ENCODE results near the gene NEUROD1. TPM values are rescaled to one million over a fixed set of nuclear protein-coding genes. Genes with fewer than 3 reads are reported as not detected.
"Not testable (repeated sequence)": the region's sequence is repeated elsewhere in the genome, so short reads cannot be mapped to it uniquely, and the experiment has no call there.

NEUROD1 gene
- total RNA-seq: not detected in 2 replicates

DNA sequence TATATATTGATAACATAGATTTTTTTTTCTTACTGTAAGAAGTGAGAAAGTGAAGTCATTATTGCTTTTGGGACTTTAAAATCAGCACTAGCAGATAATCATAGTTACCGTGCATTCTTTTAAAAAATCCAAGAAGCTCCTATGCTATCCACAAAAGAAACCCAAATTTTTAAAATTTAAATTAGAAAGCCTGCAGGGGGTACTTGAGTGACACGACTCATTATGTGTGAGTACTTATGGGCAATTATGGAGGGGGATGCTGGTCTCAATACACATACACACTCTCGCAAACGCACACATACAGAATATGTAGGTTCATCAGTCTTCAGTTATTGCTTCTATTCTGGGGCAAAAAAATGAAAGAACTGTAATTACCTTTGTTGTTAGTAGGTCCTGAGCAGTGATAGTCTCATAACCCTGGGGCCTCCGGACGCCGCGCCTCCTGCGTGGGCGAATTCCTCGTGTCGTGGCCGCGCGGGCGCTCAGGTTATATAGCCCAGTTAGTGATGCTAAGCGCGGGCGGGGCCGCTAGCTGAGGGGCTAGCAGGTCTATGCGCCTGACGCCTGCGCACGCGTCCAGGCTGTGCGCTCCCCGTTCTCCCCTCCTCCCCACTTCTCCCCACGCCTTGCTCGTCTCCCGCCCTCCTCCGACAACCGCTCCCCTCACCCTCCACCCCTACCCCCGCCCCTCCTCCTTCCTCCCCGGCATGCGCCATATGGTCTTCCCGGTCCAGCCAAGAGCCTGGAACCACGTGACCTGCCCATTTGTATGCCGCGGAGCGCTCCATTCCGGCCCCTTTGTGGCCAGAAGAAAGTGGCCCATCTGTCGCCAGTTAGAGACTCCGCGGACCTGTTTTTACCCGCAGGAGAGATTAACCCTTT, at the start of gene NEUROD1:
NEUROD1 (minus strand) TSS at position 463 of the 882 bp plus-strand sequence. CDS start 1,657 bp downstream, outside the sequence.
- H3K36me3 Mint-ChIP-seq (ENCODE audit: low read depth): peaks cover 11% of the 10 kb centered on the region
- intact Hi-C loops (cut with micrococcal nuclease): no loop called here
- no peak within 1 kb of the TSS for H3K27ac Mint-ChIP-seq
- peak within 1 kb of the TSS; percentile 53 for H3K4me3 Mint-ChIP-seq (ENCODE audit: low read depth)
- peaks cover 80% of the 10 kb centered on the region for H3K27me3 Mint-ChIP-seq (ENCODE audit: low read depth)
- peaks cover 14% of the 10 kb centered on the region for H3K9me3 Mint-ChIP-seq
- DNase-seq (ENCODE audit: low spot score): no peak
- H3K4me1 Mint-ChIP-seq (ENCODE audit: low read depth): peaks cover 29% of the 10 kb centered on the region

DNA sequence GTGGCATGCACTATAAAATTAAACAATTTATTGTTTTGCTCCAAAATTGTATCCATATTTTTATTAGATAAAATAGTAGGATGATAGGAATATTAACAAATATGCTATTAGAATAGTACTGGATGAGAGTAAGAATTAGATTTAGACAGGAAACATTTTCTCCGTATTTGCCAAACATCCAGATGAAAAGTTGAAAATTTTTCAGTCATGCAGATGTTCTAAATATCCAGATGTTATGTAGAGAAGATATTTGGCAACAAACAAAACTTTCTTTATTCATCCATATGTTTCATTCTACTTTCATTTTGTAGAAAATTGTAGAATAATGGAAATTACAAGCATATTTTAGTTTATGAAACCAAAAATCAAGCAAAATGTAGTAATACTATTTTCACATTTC, 45.2 kb upstream of the NEUROD1 start:
- Mint-ChIP-seq H3K27me3 (ENCODE audit: low read depth) (peaks cover 29% of the 10 kb centered on the region), H3K4me3 (ENCODE audit: low read depth) (no peak overlapping the region), H3K4me1 (ENCODE audit: low read depth) (no peaks in the 10 kb centered on the region), H3K27ac (no peak overlapping the region), H3K9me3 (no peaks in the 10 kb centered on the region), H3K36me3 (ENCODE audit: low read depth) (no peaks in the 10 kb centered on the region)
- intact Hi-C loops (cut with micrococcal nuclease): no loop called here
- DNase-seq (ENCODE audit: low spot score): no peak

- H3K27ac Mint-ChIP-seq: no peak overlapping the region
- no peak for DNase-seq (ENCODE audit: low spot score)
- no peak overlapping the region for H3K4me3 Mint-ChIP-seq (ENCODE audit: low read depth)
- H3K9me3 Mint-ChIP-seq: no peaks in the 10 kb centered on the region
- no peaks in the 10 kb centered on the region for H3K36me3 Mint-ChIP-seq (ENCODE audit: low read depth)
- H3K27me3 Mint-ChIP-seq (ENCODE audit: low read depth): peaks cover 29% of the 10 kb centered on the region
- intact Hi-C loops (cut with micrococcal nuclease): no loop called here
- no peaks in the 10 kb centered on the region for H3K4me1 Mint-ChIP-seq (ENCODE audit: low read depth)
Observed at GRCh38 chr2:181724662-181725061, 44.3 kb upstream of the NEUROD1 start.

GRCh38 chr2:181723731-181724130, 43.4 kb upstream of the NEUROD1 start:
- no peak overlapping the region for H3K27ac Mint-ChIP-seq
- no peaks in the 10 kb centered on the region for H3K9me3 Mint-ChIP-seq
- no peak for DNase-seq (ENCODE audit: low spot score)
- H3K4me3 Mint-ChIP-seq (ENCODE audit: low read depth): no peak overlapping the region
- H3K36me3 Mint-ChIP-seq (ENCODE audit: low read depth): no peaks in the 10 kb centered on the region
- peaks cover 32% of the 10 kb centered on the region for H3K27me3 Mint-ChIP-seq (ENCODE audit: low read depth)
- intact Hi-C loops (cut with micrococcal nuclease): no loop called here
- no peaks in the 10 kb centered on the region for H3K4me1 Mint-ChIP-seq (ENCODE audit: low read depth)

GRCh38 chr2:181715033-181715630, 34.8 kb upstream of the NEUROD1 start:
- intact Hi-C loops (cut with micrococcal nuclease): loop anchor here (1.0 to 10.0 kb wide), 5 partner anchors 140 to 1593 kb away; no protein-coding TSS in a partner anchor
- no peaks in the 10 kb centered on the region for H3K36me3 Mint-ChIP-seq (ENCODE audit: low read depth)
- H3K9me3 Mint-ChIP-seq: no peaks in the 10 kb centered on the region
- peaks cover 10% of the 10 kb centered on the region for H3K27me3 Mint-ChIP-seq (ENCODE audit: low read depth)
- peaks cover 4% of the 10 kb centered on the region for H3K4me1 Mint-ChIP-seq (ENCODE audit: low read depth)
- H3K27ac Mint-ChIP-seq: no peak overlapping the region
- no peak overlapping the region for H3K4me3 Mint-ChIP-seq (ENCODE audit: low read depth)
- DNase-seq (ENCODE audit: low spot score): peak; percentile 54

DNA sequence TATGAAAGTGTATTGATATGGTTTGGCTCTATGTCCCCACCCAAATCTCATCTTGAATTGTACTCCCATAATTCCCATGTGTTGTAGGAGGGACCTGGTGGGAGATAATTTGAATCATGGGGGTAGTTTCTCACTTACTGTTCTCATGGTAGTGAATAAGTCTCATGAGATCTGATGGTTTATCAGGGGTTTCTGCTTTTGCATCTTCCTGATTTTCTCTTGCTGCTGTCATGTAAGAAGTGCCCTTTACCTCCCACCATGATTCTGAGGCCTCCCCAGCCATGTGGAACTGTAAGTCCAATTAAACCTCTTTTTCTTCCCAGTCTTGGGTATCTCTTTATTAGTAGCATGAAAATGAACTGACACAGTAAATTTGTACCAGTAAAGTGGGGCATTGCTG, 30.7 kb upstream of the NEUROD1 start:
- intact Hi-C loops (cut with micrococcal nuclease): loop anchor here (10.0 kb wide), 2 partner anchors 136 to 246 kb away; no protein-coding TSS in a partner anchor
- DNase-seq (ENCODE audit: low spot score); H3K27ac Mint-ChIP-seq; H3K4me3 Mint-ChIP-seq (ENCODE audit: low read depth); H3K36me3 Mint-ChIP-seq (ENCODE audit: low read depth); H3K9me3 Mint-ChIP-seq; H3K4me1 Mint-ChIP-seq (ENCODE audit: low read depth); H3K27me3 Mint-ChIP-seq (ENCODE audit: low read depth): not testable (repeated sequence)

DNA sequence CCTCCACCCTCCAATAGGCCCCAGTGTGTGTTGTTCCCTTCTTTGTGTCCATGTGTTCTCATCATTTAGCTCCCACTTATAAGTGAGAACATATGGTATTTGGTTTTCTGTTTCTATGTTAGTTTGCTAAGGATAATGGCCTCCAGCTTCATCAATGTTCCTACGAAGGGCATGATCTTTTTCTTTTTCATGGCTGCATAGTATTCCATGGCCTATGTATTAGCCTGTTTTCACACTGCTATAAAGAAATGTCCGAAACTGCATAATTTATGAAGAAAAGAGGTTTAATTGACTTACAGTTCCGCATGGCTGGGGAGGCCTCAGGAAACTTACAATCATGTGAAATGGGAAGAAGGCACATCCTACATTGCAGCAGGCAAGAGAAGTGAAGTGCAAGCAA, 22.2 kb upstream of the NEUROD1 start:
- H3K9me3 Mint-ChIP-seq; H3K36me3 Mint-ChIP-seq (ENCODE audit: low read depth); DNase-seq (ENCODE audit: low spot score); H3K27ac Mint-ChIP-seq; intact Hi-C loops (cut with micrococcal nuclease); H3K4me3 Mint-ChIP-seq (ENCODE audit: low read depth); H3K4me1 Mint-ChIP-seq (ENCODE audit: low read depth): not testable (repeated sequence)
- peaks cover 13% of the 10 kb centered on the region for H3K27me3 Mint-ChIP-seq (ENCODE audit: low read depth)

- DNase-seq (ENCODE audit: low spot score): no peak
- H3K27me3 Mint-ChIP-seq (ENCODE audit: low read depth): peaks cover 24% of the 10 kb centered on the region
- no peak overlapping the region for H3K27ac Mint-ChIP-seq
- H3K4me3 Mint-ChIP-seq (ENCODE audit: low read depth): no peak overlapping the region
- H3K4me1 Mint-ChIP-seq (ENCODE audit: low read depth): no peaks in the 10 kb centered on the region
- H3K36me3 Mint-ChIP-seq (ENCODE audit: low read depth): no peaks in the 10 kb centered on the region
- intact Hi-C loops (cut with micrococcal nuclease): no loop called here
- peaks cover 9% of the 10 kb centered on the region for H3K9me3 Mint-ChIP-seq
Observed at GRCh38 chr2:181698223-181698622, 17.9 kb upstream of the NEUROD1 start.

DNA sequence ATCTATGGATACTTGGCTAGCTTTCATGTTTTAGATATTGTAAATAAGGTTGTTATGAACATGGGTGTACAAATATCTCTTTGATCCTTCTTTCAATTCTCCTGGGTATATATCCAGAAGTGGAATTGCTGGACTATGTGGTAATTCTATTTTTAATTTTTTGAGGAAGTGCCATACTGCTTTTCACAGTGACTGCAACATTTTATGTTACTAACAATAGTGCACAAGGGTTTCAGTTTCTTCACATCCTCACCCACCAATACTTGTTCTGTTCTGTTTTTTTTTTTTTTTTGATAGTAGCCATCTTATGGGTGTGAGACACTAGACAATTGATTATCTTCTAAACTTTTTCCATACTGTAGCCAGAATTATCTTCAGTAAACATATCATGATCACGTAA, 17.3 kb upstream of the NEUROD1 start:
- no peak for DNase-seq (ENCODE audit: low spot score)
- Mint-ChIP-seq H3K4me3 (ENCODE audit: low read depth) (no peak overlapping the region), H3K4me1 (ENCODE audit: low read depth) (no peaks in the 10 kb centered on the region), H3K36me3 (ENCODE audit: low read depth) (no peaks in the 10 kb centered on the region), H3K27me3 (ENCODE audit: low read depth) (peaks cover 28% of the 10 kb centered on the region), H3K27ac (no peak overlapping the region), H3K9me3 (peaks cover 4% of the 10 kb centered on the region)
- intact Hi-C loops (cut with micrococcal nuclease): no loop called here

DNA sequence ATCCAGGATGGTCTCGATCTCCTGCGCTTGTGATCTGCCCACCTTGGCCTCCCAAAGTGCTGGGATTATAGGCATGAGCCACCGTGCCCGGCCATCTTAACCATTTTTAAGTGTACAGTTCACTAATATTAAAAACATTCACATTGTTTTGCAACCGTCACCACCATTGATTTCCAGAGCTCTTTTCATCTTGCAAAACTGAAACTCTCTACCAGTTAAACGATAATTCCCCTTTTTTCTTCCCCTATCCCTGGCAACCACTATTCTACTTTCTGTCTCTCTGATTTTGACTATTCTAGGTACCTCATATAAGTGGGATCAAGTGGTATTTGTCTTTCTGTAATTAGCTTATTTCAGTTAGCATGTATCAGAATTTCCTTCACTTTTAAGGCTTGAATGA, 16.8 kb upstream of the NEUROD1 start:
- intact Hi-C loops (cut with micrococcal nuclease): no loop called here
- Mint-ChIP-seq H3K27ac (no peak overlapping the region), H3K4me1 (ENCODE audit: low read depth) (no peaks in the 10 kb centered on the region), H3K36me3 (ENCODE audit: low read depth) (no peaks in the 10 kb centered on the region), H3K9me3 (no peaks in the 10 kb centered on the region), H3K4me3 (ENCODE audit: low read depth) (no peak overlapping the region), H3K27me3 (ENCODE audit: low read depth) (peaks cover 30% of the 10 kb centered on the region)
- DNase-seq (ENCODE audit: low spot score): no peak

DNA sequence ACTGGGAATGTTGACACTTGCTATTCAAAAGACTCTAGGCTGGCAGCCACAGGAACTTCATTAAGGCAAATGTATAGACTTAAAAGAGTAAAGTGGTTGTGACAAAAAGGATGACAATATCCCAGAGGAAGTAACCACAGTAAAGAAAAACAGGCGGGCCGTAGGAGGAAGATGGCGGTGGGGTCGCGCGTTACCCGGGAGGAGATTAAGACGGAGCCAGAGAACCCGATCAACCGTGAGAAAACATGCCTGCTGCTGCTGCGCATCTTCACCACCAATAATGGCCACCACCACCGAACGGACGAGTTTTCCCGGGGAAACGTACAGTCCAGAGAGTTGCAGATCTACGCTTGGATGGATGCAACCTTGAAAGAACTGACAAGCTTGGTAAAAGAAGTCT, 14.0 kb upstream of the NEUROD1 start:
- intact Hi-C loops (cut with micrococcal nuclease): no loop called here
- no peaks in the 10 kb centered on the region for H3K9me3 Mint-ChIP-seq
- peaks cover 29% of the 10 kb centered on the region for H3K27me3 Mint-ChIP-seq (ENCODE audit: low read depth)
- DNase-seq (ENCODE audit: low spot score): no peak
- H3K4me1 Mint-ChIP-seq (ENCODE audit: low read depth): no peaks in the 10 kb centered on the region
- H3K36me3 Mint-ChIP-seq (ENCODE audit: low read depth): no peaks in the 10 kb centered on the region
- no peak overlapping the region for H3K27ac Mint-ChIP-seq
- no peak overlapping the region for H3K4me3 Mint-ChIP-seq (ENCODE audit: low read depth)

- Mint-ChIP-seq H3K36me3 (ENCODE audit: low read depth) (no peaks in the 10 kb centered on the region), H3K27me3 (ENCODE audit: low read depth) (peaks cover 39% of the 10 kb centered on the region)
- intact Hi-C loops (cut with micrococcal nuclease): no loop called here
Observed at GRCh38 chr2:181690860-181691259, 10.5 kb upstream of the NEUROD1 start.

DNA sequence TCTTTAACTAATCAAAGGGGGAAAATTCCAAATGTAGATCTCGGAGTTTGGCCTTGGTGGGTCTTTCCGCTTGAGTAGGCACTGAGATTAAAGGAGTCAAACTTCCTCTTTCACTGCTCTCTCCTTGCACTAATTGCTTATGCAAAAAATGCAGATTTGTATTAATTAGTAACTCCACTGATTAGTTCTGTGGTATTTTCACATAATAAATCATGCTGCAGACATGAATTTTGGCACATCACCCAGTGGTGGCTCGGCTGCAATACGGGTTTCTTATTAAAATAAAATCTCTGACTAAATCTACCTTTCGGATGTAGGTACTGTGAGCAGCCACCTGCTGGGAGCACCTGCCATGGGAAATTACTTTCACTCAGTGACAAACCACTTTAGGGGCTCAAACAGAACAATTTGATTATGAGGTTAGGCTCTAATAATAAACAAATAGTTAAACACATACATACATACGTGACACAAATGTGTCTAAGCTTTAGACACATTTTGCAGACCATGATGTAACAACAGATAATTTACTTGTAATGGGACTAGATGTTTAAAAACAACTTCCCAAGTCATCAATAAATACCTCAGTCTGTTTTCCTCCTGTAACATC, 6.4 kb upstream of the NEUROD1 start:
- Mint-ChIP-seq H3K36me3 (ENCODE audit: low read depth) (no peaks in the 10 kb centered on the region), H3K27me3 (ENCODE audit: low read depth) (peaks cover 63% of the 10 kb centered on the region), H3K27ac (no peak overlapping the region), H3K4me3 (ENCODE audit: low read depth) (no peak overlapping the region), H3K9me3 (no peaks in the 10 kb centered on the region), H3K4me1 (ENCODE audit: low read depth) (peaks cover 2% of the 10 kb centered on the region)
- intact Hi-C loops (cut with micrococcal nuclease): no loop called here
- no peak for DNase-seq (ENCODE audit: low spot score)

More at GRCh38 chr2:181690860-181691259, 10.5 kb upstream of the NEUROD1 start:
- H3K4me3 Mint-ChIP-seq (ENCODE audit: low read depth): no peak overlapping the region
- H3K27ac Mint-ChIP-seq: no peak overlapping the region
- DNase-seq (ENCODE audit: low spot score): no peak
- H3K4me1 Mint-ChIP-seq (ENCODE audit: low read depth): no peaks in the 10 kb centered on the region
- no peaks in the 10 kb centered on the region for H3K9me3 Mint-ChIP-seq
